HL-60 (cell line): ENCODE data around the gene NADSYN1.

ENCODE experiments used
- CTCF ChIP-seq: IDR thresholded peaks from one replicate; pipeline ENCODE4 v1.5.1; 2011; ENCODE audit warnings: low read length, control low read depth, inconsistent platforms; ENCODE audit not compliant: insufficient read depth
- POLR2AphosphoS5 ChIP-seq: IDR thresholded peaks from 2 replicates; pipeline ENCODE4 v1.6.1; 2012; ENCODE audit warnings: low read depth
- SPI1 ChIP-seq: IDR thresholded peaks from 2 replicates; pipeline ENCODE4 v1.6.1; 2012; ENCODE audit warnings: low read depth, mild to moderate bottlenecking, borderline replicate concordance
- TF ChIP-seq, protein P1 (sequence below): IDR thresholded peaks from 2 replicates; pipeline ENCODE4 v1.6.1; 2012; ENCODE audit warnings: low read depth; ENCODE audit not compliant: insufficient replicate concordance

- TF ChIP-seq CTCF: no peak
- TF ChIP-seq POLR2AphosphoS5: no peak
- TF ChIP-seq, protein P1, sequence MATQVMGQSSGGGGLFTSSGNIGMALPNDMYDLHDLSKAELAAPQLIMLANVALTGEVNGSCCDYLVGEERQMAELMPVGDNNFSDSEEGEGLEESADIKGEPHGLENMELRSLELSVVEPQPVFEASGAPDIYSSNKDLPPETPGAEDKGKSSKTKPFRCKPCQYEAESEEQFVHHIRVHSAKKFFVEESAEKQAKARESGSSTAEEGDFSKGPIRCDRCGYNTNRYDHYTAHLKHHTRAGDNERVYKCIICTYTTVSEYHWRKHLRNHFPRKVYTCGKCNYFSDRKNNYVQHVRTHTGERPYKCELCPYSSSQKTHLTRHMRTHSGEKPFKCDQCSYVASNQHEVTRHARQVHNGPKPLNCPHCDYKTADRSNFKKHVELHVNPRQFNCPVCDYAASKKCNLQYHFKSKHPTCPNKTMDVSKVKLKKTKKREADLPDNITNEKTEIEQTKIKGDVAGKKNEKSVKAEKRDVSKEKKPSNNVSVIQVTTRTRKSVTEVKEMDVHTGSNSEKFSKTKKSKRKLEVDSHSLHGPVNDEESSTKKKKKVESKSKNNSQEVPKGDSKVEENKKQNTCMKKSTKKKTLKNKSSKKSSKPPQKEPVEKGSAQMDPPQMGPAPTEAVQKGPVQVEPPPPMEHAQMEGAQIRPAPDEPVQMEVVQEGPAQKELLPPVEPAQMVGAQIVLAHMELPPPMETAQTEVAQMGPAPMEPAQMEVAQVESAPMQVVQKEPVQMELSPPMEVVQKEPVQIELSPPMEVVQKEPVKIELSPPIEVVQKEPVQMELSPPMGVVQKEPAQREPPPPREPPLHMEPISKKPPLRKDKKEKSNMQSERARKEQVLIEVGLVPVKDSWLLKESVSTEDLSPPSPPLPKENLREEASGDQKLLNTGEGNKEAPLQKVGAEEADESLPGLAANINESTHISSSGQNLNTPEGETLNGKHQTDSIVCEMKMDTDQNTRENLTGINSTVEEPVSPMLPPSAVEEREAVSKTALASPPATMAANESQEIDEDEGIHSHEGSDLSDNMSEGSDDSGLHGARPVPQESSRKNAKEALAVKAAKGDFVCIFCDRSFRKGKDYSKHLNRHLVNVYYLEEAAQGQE: no peak
- no peak for TF ChIP-seq SPI1
Measured at GRCh38 chr11:71507102-71507501, 54.1 kb downstream of the NADSYN1 start.
